H1 (cell line): Measurements from ENCODE around the gene UBE2E3. TPM values are rescaled to one million over a fixed set of nuclear protein-coding genes. Genes with fewer than 3 reads are reported as not detected.
"Not testable (repeated sequence)": the region's sequence is repeated elsewhere in the genome, so short reads cannot be mapped to it uniquely, and the experiment has no call there.

Source experiments
- CTCF ChIA-PET: fragments of 300-600 bp; sonication (Branson Sonifier 250); formaldehyde crosslinking; loops from one replicate; lab custom pipeline; 2021; ENCODE audit not compliant: partially characterized antibody; lab: Charles Lee
- POLR2A ChIA-PET: fragments of 300-600 bp; sonication (Branson Sonifier 250); formaldehyde crosslinking; loops from one replicate; lab custom pipeline; 2021; ENCODE audit warnings: inconsistent platforms; ENCODE audit not compliant: partially characterized antibody; lab: Charles Lee
- DNase-seq, 2 experiments: peaks; one replicate each; pipeline versions ENCODE4 v3.0.0 to v3.0.0-alpha.2; 2010 to 2022; ENCODE audit warnings: low spot score in 2 of 2, low read depth in 1 of 2, mixed read lengths in 1 of 2
- FAIRE-seq: peaks from 2 replicates; lab custom pipeline; 2011; peaks lifted over from hg19 to GRCh38; lab: Jason Lieb, UNC
- H2AFZ ChIP-seq: 2 replicates; pipeline ENCODE4 v1.8.1; 2012; ENCODE audit warnings: low read length, inconsistent platforms
- H2AK5ac ChIP-seq: 2 replicates; pipeline ENCODE4 v1.6.1; 2013; ENCODE audit warnings: low read depth, low read length
- H2BK120ac ChIP-seq: replicated peaks from 2 replicates; pipeline ENCODE3; 2013; ENCODE audit warnings: low read depth, low read length, inconsistent platforms
- H2BK12ac ChIP-seq: 2 replicates; pipeline ENCODE4 v1.6.1; 2013; ENCODE audit warnings: low read depth, low read length
- H2BK15ac ChIP-seq: 2 replicates; pipeline ENCODE4 v1.6.1; 2013; ENCODE audit warnings: low read length
- H2BK20ac ChIP-seq: 2 replicates; pipeline ENCODE4 v1.6.1; 2013; ENCODE audit warnings: low read length
- H2BK5ac ChIP-seq: 2 replicates; pipeline ENCODE4 v1.6.1; 2013; ENCODE audit warnings: low read depth, low read length
- H3K14ac ChIP-seq: 2 replicates; pipeline ENCODE4 v1.6.1; 2013; ENCODE audit warnings: inconsistent platforms; ENCODE audit not compliant: insufficient read length
- H3K18ac ChIP-seq: 2 replicates; pipeline ENCODE4 v1.6.1; 2013; ENCODE audit warnings: low read length; ENCODE audit errors: extremely low read depth
- H3K23ac ChIP-seq: 2 replicates; pipeline ENCODE4 v1.6.1; 2013; ENCODE audit warnings: inconsistent platforms; ENCODE audit not compliant: insufficient read length
- H3K23me2 ChIP-seq: 2 replicates; pipeline ENCODE4 v1.6.1; 2013; ENCODE audit warnings: low read depth, low read length
- H3K27ac ChIP-seq: 2 replicates; pipeline ENCODE4 v1.6.1; 2011; ENCODE audit warnings: low read depth, low read length, inconsistent platforms
- H3K27me3 ChIP-seq, 4 experiments: replicated peaks in 1 of 4; 1 replicate in 1 of 4; 2 replicates in 3 of 4; pipeline versions ENCODE4 v1.6.1 to v1.8.1; 2011 to 2013; ENCODE audit warnings: low read length in 3 of 4, mild to moderate bottlenecking in 3 of 4, inconsistent platforms in 2 of 4, mixed read lengths in 2 of 4, moderate library complexity in 1 of 4; ENCODE audit not compliant: control insufficient read depth in 3 of 4, insufficient read depth in 3 of 4; ENCODE audit errors: extremely low read depth in 1 of 4
- H3K36me3 ChIP-seq, 4 experiments: 2 replicates each; pipeline versions ENCODE4 v1.6.1 to v1.8.1; 2011 to 2013; ENCODE audit warnings: mild to moderate bottlenecking in 4 of 4, low read length in 3 of 4, moderate library complexity in 2 of 4, control low read depth in 1 of 4, inconsistent platforms in 1 of 4; ENCODE audit not compliant: insufficient read depth in 4 of 4, control insufficient read depth in 2 of 4
- H3K4ac ChIP-seq: replicated peaks from 2 replicates; pipeline ENCODE3; 2013; ENCODE audit warnings: low read length, low read depth, mixed read lengths, inconsistent platforms; ENCODE audit not compliant: insufficient read length
- H3K4me1 ChIP-seq, 4 experiments: replicated peaks in 1 of 4; 1 replicate in 1 of 4; 2 replicates in 3 of 4; pipeline versions ENCODE4 v1.6.1 to v1.8.1; 2011 to 2013; ENCODE audit warnings: low read length in 3 of 4, inconsistent platforms in 2 of 4, mixed read lengths in 1 of 4; ENCODE audit not compliant: insufficient read depth in 4 of 4, control insufficient read depth in 3 of 4
- H3K4me2 ChIP-seq, 2 experiments: 2 replicates each; pipeline versions ENCODE4 v1.6.1 to v1.8.1; 2011 to 2013; ENCODE audit warnings: low read depth in 2 of 2, low read length in 2 of 2, control low read depth in 1 of 2, inconsistent platforms in 1 of 2, mild to moderate bottlenecking in 1 of 2; ENCODE audit not compliant: insufficient read depth in 1 of 2
- H3K4me3 ChIP-seq, 4 experiments: fragments of 200-600, 300-600 bp in 1 of 4; sonication (generic), shearing (Covaris generic), sonication (Bioruptor Twin) in 1 of 4; 2 replicates each; pipeline versions ENCODE4 v1.5.1 to v1.8.1; 2011 to 2016; ENCODE audit warnings: low read length in 4 of 4, low read depth in 3 of 4, control low read depth in 2 of 4, inconsistent platforms in 2 of 4, mild to moderate bottlenecking in 2 of 4, mixed read lengths in 1 of 4, moderate library complexity in 1 of 4; ENCODE audit not compliant: insufficient read depth in 2 of 4; ENCODE audit errors: extremely low read depth in 1 of 4
- H3K56ac ChIP-seq: replicated peaks from 2 replicates; pipeline ENCODE3; 2013; ENCODE audit warnings: low read depth, mild to moderate bottlenecking, mixed read lengths, low read length, inconsistent platforms; ENCODE audit not compliant: insufficient read length
- H3K79me1 ChIP-seq: 2 replicates; pipeline ENCODE4 v1.6.1; 2013; ENCODE audit warnings: low read depth, low read length, control low read depth
- H3K79me2 ChIP-seq, 2 experiments: 2 replicates each; pipeline versions ENCODE4 v1.6.1 to v1.8.1; 2012 to 2013; ENCODE audit warnings: low read length in 2 of 2, mild to moderate bottlenecking in 2 of 2, inconsistent platforms in 1 of 2; ENCODE audit not compliant: insufficient read depth in 2 of 2, control insufficient read depth in 1 of 2
- H3K9ac ChIP-seq, 4 experiments: replicated peaks in 1 of 4; 1 replicate in 1 of 4; 2 replicates in 3 of 4; pipeline versions ENCODE4 v1.6.1 to v1.8.1; 2011 to 2013; ENCODE audit warnings: low read depth in 3 of 4, low read length in 3 of 4, control low read depth in 2 of 4, mild to moderate bottlenecking in 2 of 4, moderate library complexity in 2 of 4, inconsistent platforms in 1 of 4; ENCODE audit errors: extremely low read depth in 1 of 4
- H3K9me3 ChIP-seq, 2 experiments: 2 replicates each; pipeline versions ENCODE4 v1.6.1 to v1.8.1; 2012 to 2013; ENCODE audit warnings: mild to moderate bottlenecking in 2 of 2, moderate library complexity in 2 of 2, control low read depth in 1 of 2, inconsistent platforms in 1 of 2, low read depth in 1 of 2, low read length in 1 of 2, mixed read lengths in 1 of 2; ENCODE audit not compliant: insufficient read depth in 2 of 2
- H4K20me1 ChIP-seq, 2 experiments: replicated peaks in 1 of 2; 2 replicates each; pipeline versions ENCODE3 to v1.8.1; 2011 to 2013; ENCODE audit warnings: inconsistent platforms in 2 of 2, low read length in 2 of 2, mild to moderate bottlenecking in 1 of 2; ENCODE audit not compliant: insufficient read depth in 2 of 2, control insufficient read depth in 1 of 2
- H4K5ac ChIP-seq: 2 replicates; pipeline ENCODE4 v1.6.1; 2013; ENCODE audit warnings: low read length, low read depth, mixed read lengths, inconsistent platforms; ENCODE audit not compliant: insufficient read length
- H4K8ac ChIP-seq: 2 replicates; pipeline ENCODE4 v1.8.0; 2013; ENCODE audit warnings: mild to moderate bottlenecking, moderate library complexity, low read length, inconsistent platforms; ENCODE audit not compliant: insufficient read depth; ENCODE audit errors: extremely low read depth
- H4K91ac ChIP-seq: replicated peaks from 2 replicates; pipeline ENCODE3; 2013; ENCODE audit warnings: low read length, mixed read lengths, inconsistent platforms; ENCODE audit not compliant: insufficient read length
- ASH2L ChIP-seq: fragments of 200-600, 300-600 bp; sonication (generic); IDR thresholded peaks from one replicate; pipeline ENCODE4 v1.7.1; 2017; ENCODE audit warnings: low read length
- NRF1 ChIP-seq: IDR thresholded peaks from 2 replicates; pipeline ENCODE4 v1.6.1; 2011; ENCODE audit warnings: mild to moderate bottlenecking, low read depth, low read length, improper control_type of control experiment
- RNF2 ChIP-seq: fragments of 200-900, 300-1000 bp; sonication (generic); IDR thresholded peaks from 2 replicates; pipeline ENCODE4 v1.7.1; 2016; ENCODE audit warnings: borderline replicate concordance, low read depth, mild to moderate bottlenecking, antibody characterized with exemption, low read length; ENCODE audit not compliant: poor library complexity, severe bottlenecking; ENCODE audit errors: missing control alignments
- WGBS, 2 experiments: shearing (Covaris generic) in 1 of 2; methylation state at CpG; one replicate each; pipeline versions ENCODE4 v1.1.6 to v1.1.7; 2013 to 2015; ENCODE audit warnings: low lambda C conversion rate in 2 of 2, mixed read lengths in 2 of 2, inconsistent platforms in 1 of 2, low coverage in 1 of 2, missing lambda C conversion rate in 1 of 2; ENCODE audit not compliant: insufficient replicate concordance in 2 of 2, insufficient coverage in 1 of 2, insufficient read length in 1 of 2; ENCODE audit errors: extremely low coverage in 1 of 2, missing lambda C conversion rate in 1 of 2; 5-methylcytosine and 5-hydroxymethylcytosine counted together
- polyA plus RNA-seq, 7 experiments: library from polyadenylated mRNA; depleted of rRNA in 3 of 7; stranded (reverse) in 5 of 7; unstranded in 2 of 7; fragments of >200 nt in 5 of 7; fragments of 200-250 nt in 2 of 7; gene quantifications; 1 replicate in 5 of 7; 2 replicates in 1 of 7; 4 replicates in 1 of 7; pipeline versions ENCODE4 v1.2.1 to v1.2.3, GENCODE V29; 2011 to 2013; ENCODE audit warnings: missing spikeins in 2 of 7, mixed read lengths in 2 of 7
- total RNA-seq: library from RNA; stranded (reverse); fragmentation: NEBNext Ultra II Directional; extraction: Animal tissue kit (Norgen Biotek cat#: 25700); gene quantifications from 2 replicates; pipeline ENCODE4 v1.2.1, GENCODE V29; 2021

Gene UBE2E3
- total and polyA plus RNA-seq, 2 of the 8 experiments (the other 6 are each of a cell fraction or from before 2014, with no cell fraction given): 106 to 132 TPM

DNA sequence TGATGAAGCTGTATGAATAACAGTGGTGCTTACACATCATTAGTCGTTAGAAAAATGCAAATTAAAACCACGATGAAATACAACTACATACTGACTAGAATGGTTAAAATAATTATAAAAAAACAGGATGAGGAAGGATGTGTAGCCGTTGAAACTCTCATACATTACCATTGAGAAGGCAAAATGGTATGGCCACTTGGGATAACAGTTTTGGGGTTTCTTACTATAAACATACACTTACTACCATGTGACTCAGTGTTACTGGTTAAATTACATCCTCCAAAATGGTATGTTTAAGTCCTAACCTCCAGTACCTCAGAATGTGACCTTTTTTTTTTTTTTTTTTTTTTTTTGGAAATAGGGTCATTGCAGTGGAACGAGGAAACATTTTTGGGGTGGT is 58.4 kb downstream of the UBE2E3 start:
- DNase-seq: no peak
- peaks cover 0 to 75% of the 10 kb centered on the region in 2 experiments; a peak in 2 of 4 replicates for H3K79me2 ChIP-seq
- H3K4me2 ChIP-seq: no peak overlapping the region

DNA sequence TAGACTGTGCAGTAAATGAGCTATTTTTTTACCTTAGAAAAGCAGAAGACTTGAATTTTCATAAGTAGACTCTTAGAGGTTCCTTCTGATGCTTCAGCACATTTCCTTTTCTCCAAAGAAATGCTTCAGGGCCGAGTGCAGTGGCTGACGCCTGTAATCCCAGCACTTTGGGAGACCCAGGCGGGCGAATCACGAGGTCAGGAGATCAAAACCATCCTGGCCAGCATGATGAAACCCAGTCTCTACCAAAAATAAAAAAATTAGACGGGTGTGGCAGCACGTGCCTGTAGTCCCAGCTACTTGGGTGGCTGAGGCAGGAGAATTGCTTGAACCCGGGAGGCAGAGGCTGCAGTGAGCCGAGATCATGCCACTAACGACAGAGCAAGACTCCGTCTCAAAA is 60.4 kb downstream of the UBE2E3 start:
- FAIRE-seq: not testable (repeated sequence)
- CTCF ChIA-PET: interaction anchor here (0.7 to 1.2 kb wide), 2 partner anchors 11 to 1168 kb away, joined by 3 to 4 read pairs; no protein-coding TSS in a partner anchor

More for the DNA sequence above, 58.4 kb downstream of the UBE2E3 start:
- CTCF ChIA-PET: no interaction called here
- Histone ChIP-seq H4K5ac (no peak overlapping the region), H2AFZ (no peak overlapping the region)
- no peak for TF ChIP-seq NRF1
- TF ChIP-seq RNF2: no peak
- TF ChIP-seq ASH2L: no peak
- TF ChIP-seq, all 59 proteins: peak for 0
- Histone ChIP-seq H3K4ac (no peak overlapping the region), H4K91ac (no peak overlapping the region), H2BK20ac (no peak overlapping the region), H2BK120ac (no peak overlapping the region), H3K23me2 (no peaks in the 10 kb centered on the region), H3K27ac (no peak overlapping the region), H3K56ac (no peak overlapping the region), H2BK12ac (no peak overlapping the region), H3K4me1 (no peaks in the 10 kb centered on the region), H2BK15ac (no peak overlapping the region), H3K9me3 (no peaks in the 10 kb centered on the region), H3K27me3 (no peaks in the 10 kb centered on the region), H3K14ac (no peak overlapping the region), H3K4me3 (no peak overlapping the region), H4K8ac (no peak overlapping the region), H3K36me3 (no peaks in the 10 kb centered on the region), H3K9ac (no peak overlapping the region), H3K23ac (no peak overlapping the region), H3K18ac (no peak overlapping the region), H2BK5ac (no peak overlapping the region), H3K79me1 (peaks cover 2% of the 10 kb centered on the region), H2AK5ac (no peak overlapping the region), H4K20me1 (peaks cover 0 to 2% of the 10 kb centered on the region in 2 experiments)
- POLR2A ChIA-PET: no interaction called here
- FAIRE-seq: no peak
- WGBS, 2 experiments: 94% methylated on average over 4 of the region's 4 CpGs; no CpG with 5 or more reads in 1 of the 2 experiments

More for the DNA sequence above, 60.4 kb downstream of the UBE2E3 start:
- H4K8ac ChIP-seq, H3K79me1 ChIP-seq, H2AK5ac ChIP-seq, H2BK12ac ChIP-seq, H3K14ac ChIP-seq, H2AFZ ChIP-seq, H3K56ac ChIP-seq, H3K9me3 ChIP-seq, H3K9ac ChIP-seq, H3K27ac ChIP-seq, H3K23me2 ChIP-seq, H4K5ac ChIP-seq, H4K91ac ChIP-seq, H3K4ac ChIP-seq, H3K4me3 ChIP-seq, H2BK5ac ChIP-seq, H4K20me1 ChIP-seq, H3K4me1 ChIP-seq, H2BK20ac ChIP-seq, H2BK15ac ChIP-seq, H3K23ac ChIP-seq, POLR2A ChIA-PET, DNase-seq, H2BK120ac ChIP-seq, H3K36me3 ChIP-seq, H3K4me2 ChIP-seq, H3K27me3 ChIP-seq, H3K18ac ChIP-seq: not testable (repeated sequence)
- H3K79me2 ChIP-seq: peaks cover 0 to 81% of the 10 kb centered on the region in 2 experiments; a peak in 2 of 4 replicates
- 93% methylated on average over 9 of the region's 11 CpGs; no CpG with 5 or more reads in 1 of the 2 experiments for WGBS, 2 experiments
